Mammary epithelial cell (primary cell): ENCODE measurements around the gene EPHB6.

ENCODE experiments used
- EZH2 ChIP-seq: IDR thresholded peaks from 2 replicates; pipeline ENCODE4 v1.6.1; 2012; ENCODE audit warnings: low read length, inconsistent platforms, borderline replicate concordance
- TF ChIP-seq, protein P1 (sequence below), 2 donors: IDR thresholded peaks in 1 of 2; conservative IDR thresholded peaks in 1 of 2; 2 replicates each; pipeline ENCODE4 v1.5.1; 2011 to 2012; ENCODE audit warnings: inconsistent platforms in 2 of 2, low read length in 2 of 2, mild to moderate bottlenecking in 2 of 2, control low read depth in 1 of 2, low read depth in 1 of 2; ENCODE audit not compliant: insufficient read depth in 1 of 2; ENCODE audit errors: extremely low read depth in 1 of 2

DNA sequence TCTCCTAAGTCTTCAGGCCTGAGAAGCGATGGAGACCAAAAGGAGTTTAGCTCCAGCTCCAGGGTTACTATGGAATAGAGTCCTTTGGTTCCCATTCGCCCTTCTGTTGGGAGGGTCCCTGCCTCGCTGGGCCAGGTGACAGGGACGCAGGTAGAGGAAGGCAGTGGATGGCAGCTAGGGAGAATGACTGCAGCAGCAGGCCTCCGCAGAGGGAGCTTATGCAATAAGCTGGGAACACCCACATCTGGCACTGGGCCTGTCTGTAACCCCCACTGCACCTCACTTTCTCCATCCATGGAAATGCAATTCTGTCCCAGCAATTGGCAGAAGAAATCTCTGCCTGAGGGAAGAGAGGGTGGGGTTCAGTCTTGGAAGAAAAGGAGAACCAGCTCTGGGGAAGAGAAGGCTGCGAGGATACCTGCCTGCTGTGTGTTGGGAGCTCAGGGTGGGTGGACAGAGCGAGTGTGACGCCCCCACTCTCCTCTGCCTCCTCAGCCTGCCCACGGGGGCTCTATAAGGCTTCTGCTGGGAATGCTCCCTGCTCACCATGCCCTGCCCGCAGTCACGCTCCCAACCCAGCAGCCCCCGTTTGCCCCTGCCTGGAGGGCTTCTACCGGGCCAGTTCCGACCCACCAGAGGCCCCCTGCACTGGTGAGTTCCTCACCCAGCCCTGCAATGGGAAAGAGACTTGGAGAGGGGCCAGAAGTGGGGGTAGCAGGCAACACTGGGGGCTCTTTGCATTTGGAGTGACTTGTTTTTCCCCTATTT is 10.3 kb downstream of the EPHB6 start:
- TF ChIP-seq, protein P1, sequence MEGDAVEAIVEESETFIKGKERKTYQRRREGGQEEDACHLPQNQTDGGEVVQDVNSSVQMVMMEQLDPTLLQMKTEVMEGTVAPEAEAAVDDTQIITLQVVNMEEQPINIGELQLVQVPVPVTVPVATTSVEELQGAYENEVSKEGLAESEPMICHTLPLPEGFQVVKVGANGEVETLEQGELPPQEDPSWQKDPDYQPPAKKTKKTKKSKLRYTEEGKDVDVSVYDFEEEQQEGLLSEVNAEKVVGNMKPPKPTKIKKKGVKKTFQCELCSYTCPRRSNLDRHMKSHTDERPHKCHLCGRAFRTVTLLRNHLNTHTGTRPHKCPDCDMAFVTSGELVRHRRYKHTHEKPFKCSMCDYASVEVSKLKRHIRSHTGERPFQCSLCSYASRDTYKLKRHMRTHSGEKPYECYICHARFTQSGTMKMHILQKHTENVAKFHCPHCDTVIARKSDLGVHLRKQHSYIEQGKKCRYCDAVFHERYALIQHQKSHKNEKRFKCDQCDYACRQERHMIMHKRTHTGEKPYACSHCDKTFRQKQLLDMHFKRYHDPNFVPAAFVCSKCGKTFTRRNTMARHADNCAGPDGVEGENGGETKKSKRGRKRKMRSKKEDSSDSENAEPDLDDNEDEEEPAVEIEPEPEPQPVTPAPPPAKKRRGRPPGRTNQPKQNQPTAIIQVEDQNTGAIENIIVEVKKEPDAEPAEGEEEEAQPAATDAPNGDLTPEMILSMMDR (conservative IDR thresholded peaks at IDR 0.05 in 1 of 2, IDR thresholded peaks at IDR 0.05 in 1 of 2; ENCODE audit: extremely low read depth in 1 of 2, insufficient read depth in 1 of 2, low read depth in 1 of 2, low read length in 2 of 2) = no peak
- no peak for TF ChIP-seq EZH2
